Measurements from ENCODE around the gene ENDOD1.
"Not testable (repeated sequence)": the region's sequence is repeated elsewhere in the genome, so short reads cannot be mapped to it uniquely, and the experiment has no call there.

Gene ENDOD1

GRCh38 chr11:95102733-95103132 is 13.1 kb downstream of the ENDOD1 start:
- DNase-seq (ENCODE audit: low read depth in 1 of 2, low spot score in 1 of 2), result no peak

- DNase-seq (ENCODE audit: low read depth in 1 of 2, low spot score in 1 of 2), result no peak
These were observed 14.1 kb downstream of the ENDOD1 start for GRCh38 chr11:95103701-95104100.

- no peak for DNase-seq (ENCODE audit: low read depth in 1 of 2, low spot score in 1 of 2)
These were observed 14.6 kb downstream of the ENDOD1 start for GRCh38 chr11:95104121-95104830.

GRCh38 chr11:95104856-95105255 is 15.2 kb downstream of the ENDOD1 start:
- DNase-seq (ENCODE audit: low read depth in 1 of 2, low spot score in 1 of 2), result no peak

- no peak for DNase-seq (ENCODE audit: low read depth in 1 of 2, low spot score in 1 of 2)
These were observed 18.5 kb downstream of the ENDOD1 start for GRCh38 chr11:95108159-95108611.

GRCh38 chr11:95108671-95109551 is 19.3 kb downstream of the ENDOD1 start:
- no peak for DNase-seq (ENCODE audit: low read depth in 1 of 2, low spot score in 1 of 2)

- DNase-seq (ENCODE audit: low read depth in 1 of 2, low spot score in 1 of 2), result not testable (repeated sequence)
These were observed 21.8 kb downstream of the ENDOD1 start for GRCh38 chr11:95111471-95111870.

- DNase-seq (ENCODE audit: low read depth in 1 of 2, low spot score in 1 of 2), result no peak
These were observed 22.4 kb downstream of the ENDOD1 start for GRCh38 chr11:95111923-95112540.

- no peak for DNase-seq (ENCODE audit: low read depth in 1 of 2, low spot score in 1 of 2)
These were observed 26.0 kb downstream of the ENDOD1 start for GRCh38 chr11:95115597-95115996.

GRCh38 chr11:95119361-95120060 is 29.9 kb downstream of the ENDOD1 start:
- DNase-seq (ENCODE audit: low read depth in 1 of 2, low spot score in 1 of 2), result no peak

- no peak for DNase-seq (ENCODE audit: low read depth in 1 of 2, low spot score in 1 of 2)
These were observed 32.1 kb downstream of the ENDOD1 start for GRCh38 chr11:95121698-95122097.

- DNase-seq (ENCODE audit: low read depth in 1 of 2, low spot score in 1 of 2), result no peak
These were observed 33.9 kb downstream of the ENDOD1 start for GRCh38 chr11:95123556-95123955.

GRCh38 chr11:95128602-95129001 is 39.0 kb downstream of the ENDOD1 start:
- no peak for DNase-seq (ENCODE audit: low read depth in 1 of 2, low spot score in 1 of 2)

- no peak for DNase-seq (ENCODE audit: low read depth in 1 of 2, low spot score in 1 of 2)
These were observed 43.3 kb downstream of the ENDOD1 start for GRCh38 chr11:95132956-95133355.

- DNase-seq (ENCODE audit: low read depth in 1 of 2, low spot score in 1 of 2), result no peak
These were observed 44.8 kb downstream of the ENDOD1 start for GRCh38 chr11:95134491-95134890.

GRCh38 chr11:95135155-95135554 is 45.5 kb downstream of the ENDOD1 start:
- no peak for DNase-seq (ENCODE audit: low read depth in 1 of 2, low spot score in 1 of 2)

GRCh38 chr11:95135880-95136279 is 46.2 kb downstream of the ENDOD1 start:
- no peak for DNase-seq (ENCODE audit: low read depth in 1 of 2, low spot score in 1 of 2)

GRCh38 chr11:95136747-95137146 is 47.1 kb downstream of the ENDOD1 start:
- DNase-seq (ENCODE audit: low read depth in 1 of 2, low spot score in 1 of 2), result not testable (repeated sequence)

- DNase-seq (ENCODE audit: low read depth in 1 of 2, low spot score in 1 of 2), result no peak
These were observed 47.7 kb downstream of the ENDOD1 start for GRCh38 chr11:95137299-95137698.

GRCh38 chr11:95138448-95138847 is 48.8 kb downstream of the ENDOD1 start:
- no peak for DNase-seq (ENCODE audit: low read depth in 1 of 2, low spot score in 1 of 2)

- DNase-seq (ENCODE audit: low read depth in 1 of 2, low spot score in 1 of 2), result no peak
These were observed 50.9 kb downstream of the ENDOD1 start for GRCh38 chr11:95140397-95141033.
